Erythroblast (primary cell): Measurements from ENCODE around the gene ARHGAP24.

Source experiments
- GATA1 ChIP-seq: IDR thresholded peaks from 2 replicates; pipeline ENCODE4 v1.6.1; 2011; ENCODE audit warnings: low read depth, mild to moderate bottlenecking, control low read depth, low read length, moderate library complexity
- POLR2A ChIP-seq: IDR thresholded peaks from 2 replicates; pipeline ENCODE4 v1.6.1; 2011; ENCODE audit warnings: mild to moderate bottlenecking, low read length

DNA sequence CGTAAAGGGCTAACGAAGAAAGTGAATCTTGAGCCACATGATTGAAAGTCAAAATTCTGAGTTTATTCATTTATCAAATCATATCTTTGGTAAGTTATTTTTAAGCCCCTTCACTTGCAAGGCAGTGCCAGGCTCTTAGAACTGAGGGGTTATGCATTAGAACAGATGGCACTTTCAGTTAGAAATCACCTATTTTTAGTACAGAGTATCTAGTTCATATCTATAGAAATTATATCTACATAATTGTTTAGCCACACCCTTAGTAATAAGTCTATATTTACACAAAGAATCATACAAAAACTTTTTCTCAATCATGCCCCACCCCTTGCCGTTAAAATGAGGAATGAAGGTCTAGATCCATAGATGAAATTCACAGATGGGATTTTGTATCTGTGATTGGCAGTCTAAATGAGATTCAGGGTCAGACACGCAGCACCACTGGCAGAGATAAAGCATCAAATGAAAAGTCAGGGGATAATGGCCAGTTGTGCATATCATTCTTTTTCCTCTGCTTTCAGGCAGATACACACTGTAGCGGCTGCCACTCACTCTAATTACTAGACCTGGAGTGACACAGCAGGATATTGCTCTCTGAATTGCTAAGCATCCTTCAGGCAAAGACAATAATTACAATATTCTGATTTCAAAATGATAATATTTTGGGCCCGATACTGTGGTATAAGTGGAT is 444.4 kb downstream of the ARHGAP24 start:
- no peak for TF ChIP-seq POLR2A
- TF ChIP-seq GATA1, result no peak
